Stimulated activated naive CD8-positive, alpha-beta T cell treated with anti-CD3 and anti-CD28 coated beads, Interleukin-15, amount 100 ng/mL, for 72 hours (primary cell): ENCODE data around the gene OGDH.

Source experiments
- ATAC-seq: fragments of 150-1000 bp; cut with Tn5 transposase; 2 replicates; pipeline ENCODE4 v1.10.0; 2021; ENCODE audit warnings: mild to moderate bottlenecking, moderate library complexity
- DNase-seq, 2 donors: peaks; one replicate each; pipeline ENCODE4 v3.0.0; 2021 to 2022
- H3K27ac Mint-ChIP-seq, 2 donors: one replicate each; pipeline ENCODE4 v1.8.0; 2022; ENCODE audit warnings: mild to moderate bottlenecking in 2 of 2, mixed read lengths in 2 of 2, moderate library complexity in 2 of 2
- H3K27me3 Mint-ChIP-seq: one replicate; pipeline ENCODE4 v1.8.0; 2022; ENCODE audit warnings: mixed read lengths
- H3K4me1 Mint-ChIP-seq: one replicate; pipeline ENCODE4 v1.8.0; 2022; ENCODE audit warnings: mild to moderate bottlenecking, mixed read lengths
- H3K4me3 Mint-ChIP-seq, 2 donors: one replicate each; pipeline ENCODE4 v1.8.0; 2022; ENCODE audit warnings: mild to moderate bottlenecking in 2 of 2, mixed read lengths in 2 of 2, moderate library complexity in 1 of 2
- H3K9me3 Mint-ChIP-seq, 2 donors: one replicate each; pipeline ENCODE4 v1.8.0; 2022; ENCODE audit warnings: mixed read lengths in 2 of 2

OGDH gene

GRCh38 chr7:44602576-44602910 lies 3.9 kb upstream of the OGDH start:
- DNase-seq (no peak), ATAC-seq (no peak)
- Mint-ChIP-seq H3K27ac (no peak overlapping the region), H3K4me1 (peaks cover 22% of the 10 kb centered on the region), H3K4me3 (no peak overlapping the region), H3K27me3 (no peaks in the 10 kb centered on the region), H3K9me3 (no peaks in the 10 kb centered on the region)

GRCh38 chr7:44603193-44603592 lies 3.2 kb upstream of the OGDH start:
- Mint-ChIP-seq H3K4me1 (peaks cover 29% of the 10 kb centered on the region), H3K27me3 (no peaks in the 10 kb centered on the region), H3K9me3 (no peaks in the 10 kb centered on the region), H3K27ac (no peak overlapping the region), H3K4me3 (no peak overlapping the region)
- ATAC-seq (no peak), DNase-seq (no peak)

GRCh38 chr7:44604941-44605340 lies 1.5 kb upstream of the OGDH start:
- Mint-ChIP-seq H3K4me1 (peaks cover 46% of the 10 kb centered on the region), H3K27me3 (no peaks in the 10 kb centered on the region), H3K4me3 (peak overlapping the region in 1 of 2 donors; percentile 29), H3K27ac (no peak overlapping the region), H3K9me3 (no peaks in the 10 kb centered on the region)
- no peak for DNase-seq
- no peak for ATAC-seq

- peaks cover 63% of the 10 kb centered on the region for H3K4me1 Mint-ChIP-seq
- peak overlapping the region; percentile 95 to 97 for H3K27ac Mint-ChIP-seq
- no peaks in the 10 kb centered on the region for H3K9me3 Mint-ChIP-seq
- H3K4me3 Mint-ChIP-seq = peak overlapping the region; percentile 95 to 99
- no peaks in the 10 kb centered on the region for H3K27me3 Mint-ChIP-seq
- DNase-seq (no peak), ATAC-seq (peak; percentile 45)
Measured at GRCh38 chr7:44607141-44608068, 978 bp downstream of the OGDH start.

GRCh38 chr7:44608916-44609648 lies 2.7 kb downstream of the OGDH start:
- no peak overlapping the region for H3K27ac Mint-ChIP-seq
- H3K4me1 Mint-ChIP-seq = peaks cover 75% of the 10 kb centered on the region
- peak overlapping the region; percentile 26 to 43 for H3K4me3 Mint-ChIP-seq
- H3K27me3 Mint-ChIP-seq = no peaks in the 10 kb centered on the region
- ATAC-seq (no peak), DNase-seq (no peak)
- H3K9me3 Mint-ChIP-seq = no peaks in the 10 kb centered on the region

- Mint-ChIP-seq H3K27me3 (no peaks in the 10 kb centered on the region), H3K4me3 (peak overlapping the region in 1 of 2 donors; percentile 15), H3K27ac (no peak overlapping the region), H3K4me1 (peaks cover 80% of the 10 kb centered on the region), H3K9me3 (no peaks in the 10 kb centered on the region)
- DNase-seq (no peak), ATAC-seq (no peak)
Measured at GRCh38 chr7:44609829-44610228, 3.4 kb downstream of the OGDH start.

GRCh38 chr7:44615149-44615611 lies 8.8 kb downstream of the OGDH start:
- no peaks in the 10 kb centered on the region for H3K27me3 Mint-ChIP-seq
- H3K9me3 Mint-ChIP-seq = no peaks in the 10 kb centered on the region
- ATAC-seq (no peak), DNase-seq (no peak)
- H3K4me3 Mint-ChIP-seq = peak overlapping the region in 1 of 2 donors; percentile 21
- H3K27ac Mint-ChIP-seq = peak overlapping the region in 1 of 2 donors; percentile 16
- peaks cover 79% of the 10 kb centered on the region for H3K4me1 Mint-ChIP-seq

GRCh38 chr7:44615793-44616192 lies 9.4 kb downstream of the OGDH start:
- H3K4me1 Mint-ChIP-seq = peaks cover 74% of the 10 kb centered on the region
- no peak overlapping the region for H3K4me3 Mint-ChIP-seq
- DNase-seq (no peak), ATAC-seq (no peak)
- H3K27ac Mint-ChIP-seq = no peak overlapping the region
- H3K9me3 Mint-ChIP-seq = no peaks in the 10 kb centered on the region
- no peaks in the 10 kb centered on the region for H3K27me3 Mint-ChIP-seq

GRCh38 chr7:44616545-44616944 lies 10.1 kb downstream of the OGDH start:
- DNase-seq (no peak), ATAC-seq (no peak)
- Mint-ChIP-seq H3K27me3 (no peaks in the 10 kb centered on the region), H3K9me3 (no peaks in the 10 kb centered on the region), H3K4me3 (no peak overlapping the region), H3K4me1 (peaks cover 81% of the 10 kb centered on the region), H3K27ac (no peak overlapping the region)

- Mint-ChIP-seq H3K4me1 (peaks cover 81% of the 10 kb centered on the region), H3K4me3 (peak overlapping the region; percentile 17 to 51), H3K27ac (peak overlapping the region; percentile 93 to 94), H3K9me3 (no peaks in the 10 kb centered on the region), H3K27me3 (no peaks in the 10 kb centered on the region)
- peak in 1 of 2 donors; percentile 27 for DNase-seq
- ATAC-seq = peak; percentile 90
Measured at GRCh38 chr7:44617225-44617890, 10.9 kb downstream of the OGDH start.

GRCh38 chr7:44618045-44618444 lies 11.6 kb downstream of the OGDH start:
- ATAC-seq (no peak), DNase-seq (no peak)
- peaks cover 81% of the 10 kb centered on the region for H3K4me1 Mint-ChIP-seq
- peak overlapping the region; percentile 80 to 94 for H3K27ac Mint-ChIP-seq
- no peaks in the 10 kb centered on the region for H3K9me3 Mint-ChIP-seq
- peak overlapping the region; percentile 17 to 51 for H3K4me3 Mint-ChIP-seq
- H3K27me3 Mint-ChIP-seq = no peaks in the 10 kb centered on the region

GRCh38 chr7:44618753-44619152 lies 12.3 kb downstream of the OGDH start:
- ATAC-seq (no peak), DNase-seq (no peak)
- Mint-ChIP-seq H3K4me1 (peaks cover 85% of the 10 kb centered on the region), H3K4me3 (peak overlapping the region; percentile 7 to 17), H3K9me3 (no peaks in the 10 kb centered on the region), H3K27ac (peak overlapping the region; percentile 14 to 74), H3K27me3 (no peaks in the 10 kb centered on the region)

GRCh38 chr7:44621034-44621749 lies 14.8 kb downstream of the OGDH start:
- peaks cover 82% of the 10 kb centered on the region for H3K4me1 Mint-ChIP-seq
- ATAC-seq (no peak), DNase-seq (no peak)
- no peaks in the 10 kb centered on the region for H3K9me3 Mint-ChIP-seq
- no peaks in the 10 kb centered on the region for H3K27me3 Mint-ChIP-seq
- H3K4me3 Mint-ChIP-seq = no peak overlapping the region
- peak overlapping the region in 1 of 2 donors; percentile 93 for H3K27ac Mint-ChIP-seq

GRCh38 chr7:44621750-44622103 lies 15.3 kb downstream of the OGDH start:
- H3K27ac Mint-ChIP-seq = peak overlapping the region; percentile 20 to 93
- peak overlapping the region in 1 of 2 donors; percentile 3 for H3K4me3 Mint-ChIP-seq
- no peak for ATAC-seq
- H3K4me1 Mint-ChIP-seq = peaks cover 85% of the 10 kb centered on the region
- no peaks in the 10 kb centered on the region for H3K27me3 Mint-ChIP-seq
- no peaks in the 10 kb centered on the region for H3K9me3 Mint-ChIP-seq
- no peak for DNase-seq
